ENCODE measurements around the gene S100A16.

S100A16 gene

DNA sequence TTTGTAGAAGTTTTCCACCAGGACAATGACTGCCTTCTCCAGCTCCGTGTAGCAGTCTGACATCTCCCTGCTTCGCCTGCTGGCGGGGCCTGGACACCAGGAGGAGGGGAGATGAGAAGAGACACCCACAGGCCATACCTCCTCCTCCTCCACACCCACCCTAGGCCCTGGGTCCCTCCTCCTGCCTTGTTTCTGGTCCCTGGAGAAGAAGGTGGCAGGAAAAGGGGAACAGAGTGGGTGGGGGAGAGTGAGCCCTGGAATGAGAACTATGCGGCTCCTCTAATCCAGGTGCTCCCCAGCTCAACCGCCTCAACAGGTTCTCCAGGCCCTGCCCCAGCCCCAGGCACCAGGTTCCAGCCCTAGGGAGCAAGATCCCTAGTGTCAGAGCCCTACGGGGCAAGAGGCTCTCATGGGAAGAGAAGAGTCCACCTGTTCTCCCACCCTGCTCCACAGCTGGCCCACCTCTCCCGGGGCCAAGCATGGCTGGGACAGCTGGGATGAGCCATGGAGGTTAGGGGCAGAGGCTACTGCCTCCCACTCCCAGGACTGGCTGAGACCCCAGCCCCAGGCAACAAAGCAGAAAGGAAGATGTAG lies 4.8 kb downstream of the S100A16 start:
- no peak overlapping the region for H3K4me3 ChIP-seq (ENCODE audit: low read depth, low read length)
- DNase-seq (ENCODE audit: low read depth), result no peak
- TF ChIP-seq, protein P1, sequence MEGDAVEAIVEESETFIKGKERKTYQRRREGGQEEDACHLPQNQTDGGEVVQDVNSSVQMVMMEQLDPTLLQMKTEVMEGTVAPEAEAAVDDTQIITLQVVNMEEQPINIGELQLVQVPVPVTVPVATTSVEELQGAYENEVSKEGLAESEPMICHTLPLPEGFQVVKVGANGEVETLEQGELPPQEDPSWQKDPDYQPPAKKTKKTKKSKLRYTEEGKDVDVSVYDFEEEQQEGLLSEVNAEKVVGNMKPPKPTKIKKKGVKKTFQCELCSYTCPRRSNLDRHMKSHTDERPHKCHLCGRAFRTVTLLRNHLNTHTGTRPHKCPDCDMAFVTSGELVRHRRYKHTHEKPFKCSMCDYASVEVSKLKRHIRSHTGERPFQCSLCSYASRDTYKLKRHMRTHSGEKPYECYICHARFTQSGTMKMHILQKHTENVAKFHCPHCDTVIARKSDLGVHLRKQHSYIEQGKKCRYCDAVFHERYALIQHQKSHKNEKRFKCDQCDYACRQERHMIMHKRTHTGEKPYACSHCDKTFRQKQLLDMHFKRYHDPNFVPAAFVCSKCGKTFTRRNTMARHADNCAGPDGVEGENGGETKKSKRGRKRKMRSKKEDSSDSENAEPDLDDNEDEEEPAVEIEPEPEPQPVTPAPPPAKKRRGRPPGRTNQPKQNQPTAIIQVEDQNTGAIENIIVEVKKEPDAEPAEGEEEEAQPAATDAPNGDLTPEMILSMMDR (IDR thresholded peaks at IDR 0.05; ENCODE audit: control insufficient read depth, extremely low read depth, insufficient read depth), result no peak

DNA sequence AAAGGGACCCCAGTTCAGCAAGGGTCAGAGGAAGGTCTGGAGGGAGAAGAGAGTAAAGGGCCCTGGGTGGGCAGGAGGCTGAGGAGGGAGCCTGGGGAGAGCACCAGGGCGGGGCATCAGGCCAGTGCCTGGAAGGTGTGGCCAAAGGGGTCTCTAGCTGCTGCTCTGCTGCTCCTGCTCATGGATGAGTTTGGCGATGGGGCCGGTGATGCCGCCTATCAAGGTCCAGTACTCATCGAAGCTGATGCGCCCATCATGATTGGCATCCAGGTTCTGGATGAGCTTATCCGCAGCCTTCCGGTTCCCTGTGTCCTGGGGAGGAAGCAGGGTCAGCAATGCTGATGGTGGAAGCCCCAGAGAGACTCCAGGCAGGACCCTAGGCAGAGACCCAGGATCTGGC lies 5.6 kb downstream of the S100A16 start:
- DNase-seq (ENCODE audit: low read depth), result no peak
- TF ChIP-seq, protein P1 (IDR thresholded peaks at IDR 0.05; ENCODE audit: control insufficient read depth, extremely low read depth, insufficient read depth), result no peak
- H3K4me3 ChIP-seq (ENCODE audit: low read depth, low read length), result no peak overlapping the region

DNA sequence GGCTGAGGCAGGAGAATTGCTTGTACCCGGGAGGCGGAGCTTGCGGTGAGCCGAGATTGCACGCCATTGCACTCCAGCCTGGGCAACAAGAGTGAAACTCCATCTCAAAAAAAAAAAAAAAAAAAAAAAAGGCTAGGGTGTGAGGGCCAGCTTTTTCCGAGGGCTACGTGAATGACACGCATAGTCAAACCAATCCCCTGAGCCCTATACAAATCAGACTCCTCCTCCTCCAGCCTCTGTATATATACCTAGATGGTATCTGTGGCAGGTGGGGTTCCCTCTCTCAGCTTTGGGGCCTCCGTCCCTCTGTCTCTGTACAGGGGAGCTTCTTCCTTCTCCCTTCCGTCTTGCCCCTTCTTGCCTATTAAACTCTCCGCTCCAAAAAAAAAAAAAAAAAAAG lies 6.7 kb downstream of the S100A16 start:
- DNase-seq (ENCODE audit: low read depth), result no peak
- no peak overlapping the region for H3K4me3 ChIP-seq (ENCODE audit: low read depth, low read length)
- TF ChIP-seq, protein P1 (IDR thresholded peaks at IDR 0.05; ENCODE audit: control insufficient read depth, extremely low read depth, insufficient read depth), result no peak

DNA sequence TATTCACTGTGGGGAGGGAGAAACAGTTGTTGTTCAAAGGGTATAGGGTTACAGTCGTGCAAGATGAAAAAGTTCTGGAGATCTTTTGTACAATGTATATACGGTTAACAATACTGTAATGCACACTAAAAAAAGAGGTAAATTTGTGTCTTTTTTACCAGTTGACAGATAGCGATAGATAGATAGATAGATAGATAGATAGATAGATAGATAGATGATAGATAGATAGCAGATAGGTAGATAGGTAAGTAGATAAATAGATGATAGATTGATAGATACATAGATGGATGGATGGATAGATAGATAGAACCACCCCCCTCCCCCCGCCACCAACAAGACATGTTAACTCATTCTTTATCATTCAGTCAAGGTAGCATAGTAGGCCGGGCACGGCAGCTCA lies 10.2 kb downstream of the S100A16 start:
- TF ChIP-seq, protein P1 (IDR thresholded peaks at IDR 0.05; ENCODE audit: control insufficient read depth, extremely low read depth, insufficient read depth), result no peak
- DNase-seq (ENCODE audit: low read depth), result no peak
- H3K4me3 ChIP-seq (ENCODE audit: low read depth, low read length), result no peak overlapping the region

DNA sequence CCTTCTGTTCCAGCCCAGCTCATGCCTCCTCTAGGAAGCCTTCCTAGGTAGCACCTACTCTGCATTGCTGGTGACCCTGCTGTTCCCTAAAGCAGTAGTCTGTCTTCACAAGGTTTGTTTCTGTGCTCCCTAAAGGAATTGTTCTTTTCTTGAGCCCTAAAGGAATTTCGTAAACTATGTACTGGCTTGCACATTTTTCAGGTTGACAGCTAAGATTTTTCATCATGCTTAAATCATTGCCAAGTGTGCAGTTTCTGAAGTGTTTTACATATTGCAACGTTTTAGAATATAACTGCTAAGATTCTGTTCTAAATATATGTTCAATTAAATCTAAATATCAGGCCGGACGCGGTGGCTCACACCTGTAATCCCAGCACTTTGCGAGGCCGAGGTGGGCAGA lies 13.1 kb downstream of the S100A16 start:
- H3K4me3 ChIP-seq (ENCODE audit: low read depth, low read length), result no peak overlapping the region
- TF ChIP-seq, protein P1 (IDR thresholded peaks at IDR 0.05; ENCODE audit: control insufficient read depth, extremely low read depth, insufficient read depth), result no peak
- DNase-seq (ENCODE audit: low read depth), result no peak

DNA sequence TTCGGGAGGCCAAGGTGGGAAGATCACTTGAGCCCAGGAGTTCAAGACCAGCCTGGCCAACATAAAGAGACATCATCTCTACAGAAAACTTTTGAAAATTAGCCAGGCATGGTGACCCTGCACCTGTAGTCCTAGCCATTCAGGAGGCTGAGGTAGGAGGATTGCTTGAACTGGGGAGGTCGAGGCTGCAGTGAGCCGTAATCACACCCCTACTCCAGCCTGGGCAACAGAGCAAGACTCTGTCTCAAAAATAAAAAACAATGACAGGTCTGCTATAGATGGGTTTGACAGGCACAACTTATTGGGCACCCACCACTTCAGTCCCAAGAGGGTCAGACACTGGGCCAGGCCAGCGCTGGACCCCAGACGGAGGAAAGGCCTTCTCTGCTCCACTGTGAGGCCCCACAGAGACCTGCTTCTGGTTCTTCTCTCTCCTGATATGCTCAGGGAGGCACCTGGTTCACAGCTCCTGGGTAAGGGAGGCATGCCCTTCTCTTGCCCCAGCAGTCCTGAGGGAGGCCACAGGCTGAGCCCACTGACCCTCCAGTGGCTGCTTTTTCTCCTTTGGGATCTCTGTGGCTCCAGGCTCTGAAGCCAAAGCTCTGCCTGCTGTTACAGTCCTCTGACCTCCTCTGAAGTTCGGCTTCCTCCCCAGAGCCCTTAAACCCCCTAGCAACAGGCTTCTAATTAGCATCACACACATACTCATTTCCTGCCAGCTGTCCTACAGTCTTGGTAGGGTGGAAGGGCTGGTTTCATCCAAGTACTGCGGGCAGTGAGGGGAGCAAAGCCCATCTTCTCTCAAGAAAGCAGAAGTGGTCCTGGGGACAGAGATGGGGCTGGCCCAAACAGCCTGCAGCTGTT lies 14.4 kb downstream of the S100A16 start:
- no peak for DNase-seq (ENCODE audit: low read depth)
- no peak overlapping the region for H3K4me3 ChIP-seq (ENCODE audit: low read depth, low read length)
- TF ChIP-seq, protein P1 (IDR thresholded peaks at IDR 0.05; ENCODE audit: control insufficient read depth, extremely low read depth, insufficient read depth), result no peak

Data from LNCaP clone FGC (cell line).